Measurements from ENCODE around the gene MAN1C1.
"Not testable (repeated sequence)": the region's sequence is repeated elsewhere in the genome, so short reads cannot be mapped to it uniquely, and the experiment has no call there.

MAN1C1 gene

DNA sequence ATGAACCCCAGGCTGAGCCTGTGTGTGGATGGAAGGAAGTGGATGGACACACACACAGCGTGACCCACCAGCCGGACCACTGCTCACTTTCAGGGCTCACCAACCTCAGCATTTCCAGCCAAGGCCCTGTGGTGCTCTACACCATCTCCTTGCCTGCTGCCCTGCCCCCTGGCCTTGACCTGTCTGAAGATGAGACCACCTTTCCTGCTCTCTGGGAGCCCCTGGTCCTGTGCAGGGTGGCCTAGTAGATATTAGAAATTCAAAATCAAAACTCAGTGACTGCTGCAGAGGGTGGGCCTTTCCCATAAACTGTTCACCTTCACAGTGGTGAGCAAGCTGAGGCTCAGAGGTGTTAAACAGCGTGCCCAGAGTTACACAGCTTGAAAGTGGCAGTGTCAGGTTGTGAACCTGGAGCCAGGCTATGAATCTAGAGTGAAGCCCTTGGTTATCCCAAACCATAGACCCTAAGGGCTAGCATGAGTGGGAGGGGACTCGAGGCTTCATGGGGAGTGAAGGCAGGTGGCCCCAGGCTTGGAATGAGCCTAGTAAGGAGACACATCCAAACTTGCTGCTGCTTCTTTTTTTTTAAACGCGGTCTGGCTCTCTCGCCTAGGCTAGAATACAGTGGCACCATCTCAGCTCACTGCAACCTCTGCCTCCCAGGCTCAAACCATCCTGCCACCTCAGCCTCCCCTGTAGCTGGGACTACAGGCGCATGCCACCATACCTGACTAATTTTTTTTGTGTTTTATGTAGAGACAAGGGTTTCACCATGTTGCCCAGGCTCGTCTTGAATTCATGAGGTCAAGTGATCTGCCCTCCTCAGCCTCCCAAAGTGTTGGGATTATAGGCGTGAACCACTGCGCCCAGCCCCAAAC is 41.5 kb downstream of the MAN1C1 start:
- DNase-seq (ENCODE audit: low spot score): no peak

DNA sequence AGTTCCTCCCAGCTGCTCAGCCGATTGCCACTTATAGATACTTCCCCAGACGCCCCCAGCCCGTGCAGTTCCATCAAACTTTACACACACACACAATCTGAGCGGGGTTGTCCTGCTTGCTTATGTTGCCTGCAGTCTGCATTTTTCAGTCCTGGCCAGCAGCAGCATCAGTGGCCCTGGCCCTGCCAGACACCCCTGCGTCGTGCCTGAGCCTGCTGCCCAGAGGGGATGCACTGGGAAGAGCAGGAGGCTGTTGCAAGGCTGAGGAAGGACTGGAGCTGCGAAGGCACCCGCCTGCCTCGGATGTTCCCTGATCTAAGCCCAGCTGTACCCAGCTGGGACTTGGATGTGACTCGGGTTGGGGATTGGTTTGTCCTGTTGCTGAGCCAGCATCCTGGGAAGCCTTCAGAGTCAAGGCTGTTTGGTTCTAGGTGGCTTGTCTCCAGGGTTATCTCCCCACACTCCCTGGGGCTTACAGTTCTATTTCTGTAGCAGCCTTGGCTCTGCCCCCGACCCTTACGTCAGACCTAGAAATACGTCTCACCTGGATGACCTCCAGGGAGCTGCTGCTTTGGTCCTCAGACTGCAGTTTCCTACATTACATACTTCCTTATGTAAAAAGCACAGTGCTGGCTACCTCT is 42.3 kb downstream of the MAN1C1 start:
- DNase-seq (ENCODE audit: low spot score): no peak

DNA sequence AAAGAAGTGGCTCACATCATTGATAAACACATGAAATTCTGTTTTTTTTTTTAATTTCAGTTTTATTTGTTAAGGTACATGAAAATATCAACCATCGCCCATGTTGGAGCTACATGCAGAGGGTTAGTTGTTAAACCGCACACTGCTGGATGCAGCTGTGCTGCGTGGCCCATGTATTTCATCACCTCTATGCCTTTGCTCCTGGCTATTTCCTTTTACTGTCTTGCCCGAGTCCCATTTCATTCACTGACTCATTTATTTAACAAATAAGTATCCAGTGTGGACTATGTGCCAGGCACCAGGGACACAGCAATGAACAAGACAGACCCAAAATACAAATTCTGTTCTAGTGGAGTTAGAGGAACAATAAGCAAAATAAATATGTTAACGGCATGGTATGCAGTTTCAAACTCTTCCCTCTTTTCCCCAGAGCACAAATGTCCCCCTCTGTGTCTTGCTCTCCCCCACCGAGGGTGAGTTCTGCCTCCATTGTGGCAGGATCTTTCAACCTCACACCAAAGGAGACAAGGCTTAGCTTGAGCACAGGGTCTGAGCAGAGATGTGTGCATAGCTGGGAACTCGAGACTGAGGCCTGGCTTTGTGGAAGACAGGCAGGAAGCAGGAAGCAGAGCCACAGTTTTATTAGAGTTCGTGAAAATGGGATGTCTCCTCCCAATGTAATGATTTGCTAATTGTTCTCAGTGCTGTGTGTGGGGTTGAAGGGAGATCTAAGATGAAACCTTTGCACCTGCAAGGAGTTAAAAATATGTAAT is 44.6 kb downstream of the MAN1C1 start:
- DNase-seq (ENCODE audit: low spot score): no peak

DNA sequence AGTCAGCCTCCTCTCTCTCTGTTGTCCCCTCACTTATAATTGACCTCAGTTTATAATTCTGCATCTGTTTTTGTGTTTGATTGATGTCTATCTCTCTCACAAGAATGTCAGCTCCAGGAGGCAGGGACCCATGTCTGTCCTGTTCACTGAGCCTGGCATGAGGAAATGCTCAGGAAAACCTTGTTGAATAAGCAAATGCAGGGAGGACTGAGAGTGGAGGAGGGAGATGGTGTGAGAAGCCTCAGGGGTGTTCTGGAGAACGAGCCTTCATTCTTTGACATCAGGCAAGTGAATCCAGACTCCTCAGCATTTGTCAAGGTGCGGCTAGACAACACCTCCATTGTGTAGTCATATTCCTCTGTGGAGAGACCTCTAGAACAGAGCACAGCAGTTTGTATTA is 45.5 kb downstream of the MAN1C1 start:
- no peak for DNase-seq (ENCODE audit: low spot score)

DNA sequence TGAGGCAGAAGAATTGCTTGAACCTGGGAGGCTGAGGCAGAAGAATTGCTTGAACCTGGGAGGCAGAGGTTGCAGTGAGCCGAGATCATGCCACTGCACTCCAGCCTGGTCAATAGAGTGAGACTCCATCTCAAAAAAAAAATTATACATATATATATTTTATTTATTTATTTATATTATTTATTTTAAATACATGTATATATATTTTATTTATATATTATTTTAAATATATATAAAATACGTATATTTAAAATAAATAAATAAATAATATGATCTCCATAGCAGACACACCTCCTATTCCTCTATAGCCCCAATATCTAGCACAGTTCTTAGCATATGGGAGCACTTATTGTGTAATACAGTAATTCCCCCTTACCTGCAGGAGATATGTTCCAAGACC is 46.4 kb downstream of the MAN1C1 start:
- DNase-seq (ENCODE audit: low spot score): not testable (repeated sequence)

DNA sequence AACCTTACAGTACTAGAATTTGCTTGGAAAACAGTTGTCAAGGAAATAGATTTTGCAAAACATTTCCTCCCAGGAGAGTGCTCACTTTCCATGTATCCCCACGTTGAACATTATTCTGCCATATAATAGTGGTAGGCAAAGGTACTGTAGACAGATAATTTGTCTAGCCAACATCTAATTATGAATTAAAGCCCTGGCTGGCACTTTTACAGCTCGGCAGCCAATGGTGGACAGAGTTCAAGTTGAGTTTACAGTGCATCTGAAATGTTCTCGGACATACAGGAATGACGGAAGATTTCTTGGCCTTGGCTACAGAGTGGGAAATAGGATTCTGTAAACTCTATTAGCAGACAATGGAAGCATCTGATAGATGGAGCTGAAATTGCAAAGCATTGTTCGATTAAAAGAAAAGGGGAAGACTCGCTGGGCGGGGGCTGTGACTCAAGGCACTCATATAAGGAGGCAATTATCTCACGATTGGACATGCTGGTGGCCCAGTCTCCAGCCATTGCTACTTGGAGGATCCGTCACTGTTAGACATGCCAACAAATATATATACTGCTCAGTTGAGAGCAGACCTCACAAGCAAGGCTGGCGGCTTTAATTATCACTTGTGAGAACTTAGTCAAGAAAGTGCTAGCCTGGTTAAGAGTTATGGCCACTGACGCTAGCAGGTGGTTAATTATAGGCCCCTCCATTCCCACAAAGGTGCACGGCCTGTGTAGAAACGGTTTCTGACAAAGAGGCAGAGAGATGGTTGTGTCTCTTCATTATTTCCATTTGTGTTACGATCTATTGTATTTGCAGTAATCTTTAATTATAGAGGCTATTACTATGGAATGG is 48.0 kb downstream of the MAN1C1 start:
- DNase-seq (ENCODE audit: low spot score): no peak

DNA sequence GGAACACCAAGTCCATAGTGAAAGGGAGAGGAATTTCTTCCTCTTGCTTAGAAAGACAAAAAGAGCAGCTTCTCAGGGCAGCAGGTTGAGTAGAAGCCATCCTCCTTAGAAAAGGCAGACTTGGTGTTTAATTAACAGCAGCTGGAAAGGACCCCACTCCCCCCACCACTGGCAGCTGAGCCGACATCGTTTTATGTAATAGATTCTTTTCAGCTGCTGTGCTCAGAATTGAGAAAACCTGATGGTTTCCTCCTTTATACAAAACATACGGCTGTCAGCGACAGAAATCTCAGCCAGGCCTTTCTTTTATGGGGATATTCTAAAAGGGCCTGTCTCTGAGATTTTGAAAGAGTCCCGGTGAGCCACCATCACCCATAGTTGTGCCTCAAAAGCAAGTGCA is 49.9 kb downstream of the MAN1C1 start:
- DNase-seq (ENCODE audit: low spot score): no peak

DNA sequence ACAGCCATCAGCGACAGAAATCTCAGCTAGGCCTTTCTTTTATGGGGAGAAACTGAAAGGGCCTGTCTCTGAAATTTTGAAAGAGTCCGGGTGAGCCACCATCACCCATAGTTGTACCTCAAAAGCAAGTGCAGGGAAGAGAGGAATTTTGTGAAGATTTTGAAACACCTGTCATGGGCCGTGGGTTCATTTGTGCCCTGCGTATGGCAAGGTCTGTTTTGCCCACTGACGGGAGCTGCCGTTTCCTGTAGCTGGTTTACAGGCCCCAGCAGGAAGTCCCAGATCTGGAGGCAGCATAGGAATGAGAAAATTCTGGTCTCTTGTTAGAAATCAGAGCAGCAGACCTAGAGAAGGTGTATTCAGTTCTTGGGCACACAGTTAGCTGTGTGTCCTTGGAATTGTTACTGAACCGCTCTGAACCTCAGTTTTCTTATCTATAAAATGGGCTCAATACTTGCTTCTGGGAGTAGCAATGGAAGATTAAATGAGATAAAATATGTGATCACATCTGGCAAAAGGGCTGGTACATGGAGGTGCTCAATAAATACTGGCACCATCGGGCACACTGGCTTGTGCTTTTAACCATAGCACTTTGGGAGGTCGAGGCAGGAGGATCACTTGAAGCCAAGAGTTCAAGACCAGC is 52.5 kb downstream of the MAN1C1 start:
- no peak for DNase-seq (ENCODE audit: low spot score)

DNA sequence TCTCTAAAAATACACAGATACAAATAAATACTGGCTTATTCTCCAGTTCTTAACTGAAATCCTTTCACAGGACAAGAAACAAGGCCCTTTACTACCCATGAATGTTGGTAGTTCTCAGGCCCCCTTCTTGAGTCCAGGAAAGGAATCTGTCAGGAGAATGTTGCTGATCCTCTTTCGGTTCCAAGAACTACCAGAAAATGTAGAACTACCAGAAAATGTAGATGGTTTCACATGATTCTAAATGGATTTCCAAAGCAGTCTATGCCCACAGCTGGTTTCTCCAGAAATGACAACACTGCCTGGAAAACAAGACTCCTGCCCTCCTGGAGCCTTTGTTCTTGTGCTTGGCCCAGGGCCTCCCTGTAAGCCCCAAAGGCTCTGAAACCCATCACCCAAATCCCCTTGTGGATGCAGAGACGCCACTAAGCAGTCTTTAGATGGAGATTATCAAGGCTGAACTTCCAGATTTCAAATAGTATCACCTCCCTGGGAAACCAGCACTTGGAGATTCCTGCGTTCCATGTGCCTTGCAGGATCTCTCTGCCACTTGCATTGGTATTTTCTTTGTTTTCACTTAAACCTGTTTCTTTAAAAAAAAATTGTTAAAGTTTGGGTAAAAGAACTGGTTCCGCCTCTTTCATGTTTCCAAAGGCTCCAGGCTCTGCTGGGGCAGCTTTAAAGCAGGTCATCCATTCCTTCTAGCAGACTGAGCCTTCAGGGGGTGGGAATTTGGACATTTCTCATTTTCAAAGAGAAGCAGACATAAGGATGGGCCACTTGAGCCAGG is 53.4 kb downstream of the MAN1C1 start:
- no peak for DNase-seq (ENCODE audit: low spot score)

DNA sequence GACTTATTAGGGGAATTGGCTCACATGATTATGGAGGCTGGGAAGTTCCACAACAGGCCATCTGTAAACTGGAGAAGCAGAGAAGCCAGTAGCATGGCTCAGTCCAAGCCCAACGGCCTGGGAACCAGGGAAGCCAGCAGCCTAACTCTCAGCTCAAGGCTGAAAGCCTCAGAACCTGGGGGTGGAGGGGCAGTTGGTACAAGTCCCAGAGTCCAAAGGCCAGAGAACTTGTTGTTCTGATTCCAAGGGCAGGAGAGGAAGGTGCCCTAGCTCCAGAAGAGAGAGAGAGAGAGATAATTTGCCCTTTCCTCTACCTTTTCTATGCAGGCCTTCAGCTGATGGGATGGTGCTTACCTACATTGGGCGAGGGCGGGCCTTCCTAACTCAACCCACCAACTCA is 55.3 kb downstream of the MAN1C1 start:
- DNase-seq (ENCODE audit: low spot score): no peak

DNA sequence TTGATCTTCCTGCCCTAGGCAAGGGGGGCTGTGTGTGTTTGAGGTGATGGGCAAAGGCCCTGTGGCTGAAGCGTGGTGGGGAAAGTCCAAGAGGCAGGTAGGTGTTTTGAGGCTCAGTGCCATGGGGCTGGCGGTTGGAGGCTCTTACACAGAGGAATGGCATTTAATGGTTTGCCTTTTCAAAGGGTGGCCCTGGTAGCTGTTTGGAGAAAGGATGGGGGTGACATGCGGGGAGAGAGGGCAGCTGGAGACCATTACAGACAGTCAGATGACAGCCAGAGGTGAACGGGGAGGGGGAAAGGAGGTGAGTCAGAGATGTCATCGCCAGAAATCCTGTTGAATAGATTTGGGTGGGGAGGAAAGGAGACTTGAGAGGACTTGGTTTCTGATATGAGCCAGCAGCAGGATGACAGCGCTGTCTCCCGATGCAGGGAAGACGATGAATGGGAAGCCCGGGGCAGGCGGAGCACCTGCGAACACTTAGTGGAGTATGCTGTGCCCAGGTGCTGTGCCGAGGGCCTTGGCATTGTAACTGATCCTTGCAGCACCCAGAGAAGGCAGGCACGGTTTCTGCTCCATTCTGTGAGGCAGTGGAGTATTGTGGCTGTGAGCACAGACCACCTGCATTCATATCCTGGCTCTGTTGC is 56.3 kb downstream of the MAN1C1 start:
- no peak for DNase-seq (ENCODE audit: low spot score)

DNA sequence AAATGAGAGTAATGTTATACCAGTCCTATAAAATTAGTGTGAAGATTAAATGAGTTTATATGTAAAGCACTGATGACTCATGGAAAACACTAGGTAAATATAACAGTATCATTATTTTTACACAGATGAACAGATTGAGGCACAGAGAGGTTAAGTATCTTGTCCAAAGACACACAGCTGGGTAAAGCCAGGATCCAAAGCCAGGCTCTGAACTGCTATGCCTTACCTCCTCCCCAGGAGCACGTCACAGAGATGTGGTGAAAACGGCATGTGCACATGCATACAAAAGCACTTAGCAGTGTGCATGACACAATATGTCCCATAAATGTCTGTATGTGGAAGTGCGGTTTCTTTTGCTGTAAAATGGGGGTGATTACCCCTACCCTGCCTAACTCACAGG is 56.9 kb downstream of the MAN1C1 start:
- no peak for DNase-seq (ENCODE audit: low spot score)

DNA sequence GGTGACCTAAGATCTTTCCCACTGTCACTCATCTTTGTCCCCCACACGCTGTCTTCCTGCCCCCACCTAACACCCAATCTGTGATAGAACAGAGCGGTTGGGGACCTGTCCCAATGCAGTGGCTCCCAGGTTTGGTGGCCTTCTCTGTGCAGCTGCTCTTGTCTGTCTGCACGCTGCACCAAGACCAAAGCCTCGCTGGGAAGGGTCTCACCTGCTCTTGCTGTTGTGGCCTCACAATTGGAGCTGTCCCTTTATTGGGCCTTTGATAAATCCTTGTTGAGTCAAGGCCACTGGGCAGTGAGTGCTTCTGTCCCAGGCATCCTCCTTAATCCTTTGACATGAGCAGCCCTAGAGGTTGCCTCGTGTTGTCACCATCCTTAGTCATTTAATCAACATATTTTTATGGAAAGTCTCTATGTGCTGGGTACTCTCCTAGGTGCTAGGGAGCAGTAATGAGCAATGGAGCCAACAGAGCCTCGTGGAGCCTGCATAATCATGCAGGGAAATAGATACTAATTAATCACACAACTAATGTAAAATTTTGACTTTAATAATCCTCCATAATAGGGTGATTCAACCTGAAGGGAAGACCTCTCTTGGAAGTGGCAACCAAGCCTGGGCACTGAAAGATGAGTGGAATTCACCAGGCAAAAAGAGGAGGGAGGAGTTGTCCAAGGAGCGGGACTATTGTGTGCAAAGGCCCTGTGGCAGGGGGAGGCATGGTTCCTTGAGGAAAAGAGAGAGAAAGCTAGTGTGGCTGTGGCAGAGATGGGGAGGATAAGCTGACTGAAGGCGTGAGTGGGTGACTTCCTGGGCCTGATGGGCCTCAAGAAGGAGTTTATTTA is 57.6 kb downstream of the MAN1C1 start:
- DNase-seq (ENCODE audit: low spot score): no peak

DNA sequence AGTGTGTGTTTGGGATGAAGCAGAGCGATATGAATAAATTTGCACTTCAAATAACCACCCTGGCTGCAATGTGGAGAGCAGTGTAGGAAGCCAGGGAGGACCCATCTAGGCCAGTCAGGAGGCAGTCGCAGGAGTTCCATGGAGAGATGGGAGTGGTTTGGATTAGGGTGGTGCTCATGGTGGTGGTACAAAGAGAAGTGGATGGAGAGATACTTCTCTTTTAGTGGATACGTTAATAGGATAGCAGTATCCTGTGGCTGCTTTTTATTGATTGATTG is 58.2 kb downstream of the MAN1C1 start:
- DNase-seq (ENCODE audit: low spot score): no peak

DNA sequence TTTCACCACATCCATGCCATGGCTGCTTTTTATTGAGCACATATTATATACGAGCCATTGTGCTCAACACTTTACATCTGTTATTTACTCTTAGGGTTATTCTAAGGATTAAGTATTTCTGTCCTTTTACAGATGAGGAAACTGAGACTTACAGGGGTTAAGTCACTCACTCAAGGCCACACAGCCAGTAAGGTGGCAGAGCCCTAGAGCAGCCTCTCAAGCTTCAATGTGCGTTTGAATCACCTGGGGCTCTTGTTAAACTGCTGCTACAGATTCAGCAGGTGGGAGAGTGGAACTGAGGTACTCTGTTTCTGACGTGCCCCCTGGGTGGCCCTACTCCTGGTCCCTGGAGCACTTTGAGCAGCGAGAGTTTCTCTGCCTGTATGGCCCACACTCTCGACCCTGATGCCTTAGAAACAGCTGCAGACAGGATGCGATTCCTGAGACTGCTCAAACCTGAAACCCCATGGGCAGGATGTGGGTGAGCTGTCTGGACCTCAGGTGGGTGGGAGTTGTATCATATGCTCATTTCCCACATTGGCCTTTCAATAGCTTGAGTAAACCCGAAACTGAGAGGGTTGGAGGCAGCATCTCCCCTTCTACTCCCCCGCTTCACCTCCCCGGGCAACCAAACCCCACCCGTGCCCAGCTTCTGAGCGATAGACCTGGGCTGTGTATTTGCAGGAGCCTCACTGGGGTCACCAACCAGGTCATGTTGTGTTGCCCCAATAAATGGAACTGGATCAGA is 59.3 kb downstream of the MAN1C1 start:
- no peak for DNase-seq (ENCODE audit: low spot score)

DNA sequence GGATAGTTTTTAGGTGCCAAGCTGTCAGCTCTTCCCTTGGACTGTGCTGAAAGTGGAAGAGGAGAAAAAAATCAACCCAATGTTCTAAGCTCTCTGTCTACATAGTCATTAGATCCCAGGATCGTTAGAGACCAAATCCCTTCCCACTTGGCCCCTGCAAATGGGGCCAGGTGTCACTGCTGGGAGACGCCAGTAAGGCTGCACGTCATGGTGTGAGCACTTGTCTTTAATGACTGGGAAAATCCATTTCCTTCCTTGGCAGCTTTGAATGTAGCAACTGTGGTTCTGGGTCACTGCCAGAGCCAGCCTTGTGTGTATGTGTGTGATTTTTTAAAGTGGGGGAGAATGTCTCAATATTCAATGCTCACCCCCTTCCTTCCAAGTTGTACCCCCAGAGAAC is 59.9 kb downstream of the MAN1C1 start:
- DNase-seq (ENCODE audit: low spot score): no peak

DNA sequence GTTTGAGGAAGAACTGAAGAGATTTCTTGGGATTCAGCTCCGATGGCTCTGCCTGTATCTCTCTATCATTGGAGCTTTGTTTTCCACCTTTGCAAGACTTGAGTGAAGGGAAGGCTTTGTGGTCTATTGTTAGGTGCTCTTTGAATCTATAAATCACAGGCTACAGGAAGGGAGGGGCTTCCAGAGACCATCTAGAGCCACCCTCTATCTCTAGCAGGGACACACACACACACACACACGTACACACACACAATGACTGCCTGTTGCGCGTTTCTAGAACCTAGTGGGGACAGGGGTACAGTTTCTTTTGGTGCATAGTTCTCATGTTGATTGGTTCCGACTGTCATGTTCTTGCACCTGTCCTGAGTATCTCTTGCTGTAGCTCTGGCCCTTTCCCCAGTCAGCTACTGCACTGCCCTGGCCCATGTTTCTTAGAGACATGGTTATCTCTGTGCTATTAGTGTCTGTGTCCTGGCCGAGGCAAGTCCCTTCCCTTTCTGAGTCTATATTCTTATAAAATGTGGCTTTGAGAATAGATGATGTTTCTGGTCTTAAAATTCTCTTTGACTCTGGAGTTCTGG is 60.7 kb downstream of the MAN1C1 start:
- no peak for DNase-seq (ENCODE audit: low spot score)

DNA sequence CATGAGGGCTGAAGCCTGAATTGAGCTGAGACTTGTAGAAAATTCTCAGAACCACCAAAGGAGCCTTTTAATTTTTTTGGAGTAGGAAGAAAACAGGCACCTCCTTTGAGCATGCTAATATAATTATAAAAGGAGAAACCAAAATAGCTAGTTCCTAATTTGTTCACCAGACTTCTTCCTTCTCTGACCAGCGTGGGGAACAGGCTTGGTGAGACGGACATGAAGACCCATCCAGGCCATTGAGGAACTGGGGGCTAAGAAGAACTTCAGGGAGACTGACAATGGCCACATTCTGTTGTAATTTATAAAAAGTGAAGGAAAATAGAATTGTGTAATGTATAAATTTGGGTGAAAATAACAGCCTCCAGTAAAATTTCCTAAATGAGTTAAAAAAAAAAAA is 62.6 kb downstream of the MAN1C1 start:
- DNase-seq (ENCODE audit: low spot score): no peak
